Body of pancreas (tissue), 4 donors: ENCODE results near the gene PAK4.

Experiments used
- CTCF ChIP-seq, 7 experiments: fragments of 450-650 bp in 4 of 7; fragments of 200-600 bp in 3 of 7; sonication (generic) in 3 of 7; IDR thresholded peaks; one replicate each; pipeline ENCODE4 v1.5.1; 2016 to 2019; ENCODE audit warnings: antibody characterized with exemption in 7 of 7
- POLR2A ChIP-seq, 3 donors: fragments of 450-650 bp; IDR thresholded peaks; one replicate each; pipeline ENCODE4 v1.6.1; 2016; ENCODE audit warnings: antibody characterized with exemption in 3 of 3, mild to moderate bottlenecking in 2 of 3

- TF ChIP-seq CTCF (IDR thresholded peaks at IDR 0.05) (no peak), POLR2A (IDR thresholded peaks at IDR 0.05) (no peak)
Measured at GRCh38 chr19:39077323-39077722, 48.3 kb upstream of the PAK4 start.
